ENCODE results near the gene FOXK1.
"Not testable (repeated sequence)": the region's sequence is repeated elsewhere in the genome, so short reads cannot be mapped to it uniquely, and the experiment has no call there.

Gene FOXK1

GRCh38 chr7:4683884-4684565, 1.9 kb downstream of the FOXK1 start:
- Histone ChIP-seq H3K36me3 (ENCODE audit: control insufficient read depth in 1 of 2, insufficient read depth in 2 of 2, low read length in 2 of 2) (peaks cover 4% of the 10 kb centered on the region in 2 donors), H3K27me3 (ENCODE audit: control insufficient read depth in 1 of 2, insufficient read depth in 2 of 2, low read length in 2 of 2) (no peaks in the 10 kb centered on the region), H3K9ac (ENCODE audit: low read depth in 1 of 2, low read length in 2 of 2) (peak overlapping the region; percentile 93 to 95), H3K9me3 (ENCODE audit: control insufficient read depth in 1 of 2, low read length in 2 of 2) (no peaks in the 10 kb centered on the region), H3K4me1 (ENCODE audit: control insufficient read depth in 1 of 2, insufficient read depth in 2 of 2, low read length in 2 of 2) (peaks cover 8 to 24% of the 10 kb centered on the region in 2 donors), H3K4me3 (ENCODE audit: low read depth in 1 of 2, low read length in 2 of 2) (peak overlapping the region; percentile 90 to 92), H3K27ac (ENCODE audit: low read depth, low read length) (peak overlapping the region; percentile 92)

GRCh38 chr7:4684846-4685245, 2.8 kb downstream of the FOXK1 start:
- H3K36me3 ChIP-seq (ENCODE audit: control insufficient read depth in 1 of 2, insufficient read depth in 2 of 2, low read length in 2 of 2), result peaks cover 4 to 7% of the 10 kb centered on the region in 2 donors
- H3K27me3 ChIP-seq (ENCODE audit: control insufficient read depth in 1 of 2, insufficient read depth in 2 of 2, low read length in 2 of 2), result no peaks in the 10 kb centered on the region
- H3K9ac ChIP-seq (ENCODE audit: low read depth in 1 of 2, low read length in 2 of 2), result peak overlapping the region; percentile 52 to 93
- peaks cover 8 to 24% of the 10 kb centered on the region in 2 donors for H3K4me1 ChIP-seq (ENCODE audit: control insufficient read depth in 1 of 2, insufficient read depth in 2 of 2, low read length in 2 of 2)
- H3K27ac ChIP-seq (ENCODE audit: low read depth, low read length), result no peak overlapping the region
- H3K4me3 ChIP-seq (ENCODE audit: low read depth in 1 of 2, low read length in 2 of 2), result peak overlapping the region in 1 of 2 donors; percentile 90
- no peaks in the 10 kb centered on the region for H3K9me3 ChIP-seq (ENCODE audit: control insufficient read depth in 1 of 2, low read length in 2 of 2)

- H3K4me1 ChIP-seq (ENCODE audit: control insufficient read depth in 1 of 2, insufficient read depth in 2 of 2, low read length in 2 of 2), result peaks cover 8 to 24% of the 10 kb centered on the region in 2 donors
- not testable (repeated sequence) for H3K9ac ChIP-seq (ENCODE audit: low read depth in 1 of 2, low read length in 2 of 2); H3K27ac ChIP-seq (ENCODE audit: low read depth, low read length)
These were observed 3.6 kb downstream of the FOXK1 start for GRCh38 chr7:4685676-4686075.

DNA sequence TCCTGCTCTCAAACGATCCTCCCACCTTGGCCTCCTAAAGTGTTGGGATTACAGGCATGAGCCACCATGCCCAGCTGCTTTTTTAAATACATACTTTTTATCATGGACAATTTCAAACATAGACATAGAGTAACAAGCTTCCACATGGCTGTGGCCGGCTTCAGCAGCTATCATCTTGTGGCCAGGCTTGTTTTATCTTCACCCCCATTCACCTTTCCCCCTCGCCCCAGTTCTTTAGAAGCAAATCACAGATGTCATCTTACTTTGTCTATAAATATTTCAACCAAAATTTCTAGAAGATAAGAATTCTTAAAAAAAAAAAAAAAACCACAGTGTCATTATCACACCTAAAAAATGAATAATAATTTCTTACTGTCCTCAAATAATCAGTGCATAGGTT, 5.9 kb downstream of the FOXK1 start:
- no peak overlapping the region for H3K4me3 ChIP-seq (ENCODE audit: low read depth in 1 of 2, low read length in 2 of 2)
- peaks cover 12 to 25% of the 10 kb centered on the region in 2 donors for H3K4me1 ChIP-seq (ENCODE audit: control insufficient read depth in 1 of 2, insufficient read depth in 2 of 2, low read length in 2 of 2)
- no peaks in the 10 kb centered on the region for H3K27me3 ChIP-seq (ENCODE audit: control insufficient read depth in 1 of 2, insufficient read depth in 2 of 2, low read length in 2 of 2)
- H3K9ac ChIP-seq (ENCODE audit: low read depth in 1 of 2, low read length in 2 of 2), result no peak overlapping the region
- H3K36me3 ChIP-seq (ENCODE audit: control insufficient read depth in 1 of 2, insufficient read depth in 2 of 2, low read length in 2 of 2), result peaks cover 4 to 8% of the 10 kb centered on the region in 2 donors
- H3K9me3 ChIP-seq (ENCODE audit: control insufficient read depth in 1 of 2, low read length in 2 of 2), result no peaks in the 10 kb centered on the region
- no peak overlapping the region for H3K27ac ChIP-seq (ENCODE audit: low read depth, low read length)

More at GRCh38 chr7:4685676-4686075, 3.6 kb downstream of the FOXK1 start:
- not testable (repeated sequence) for H3K36me3 ChIP-seq (ENCODE audit: control insufficient read depth in 1 of 2, insufficient read depth in 2 of 2, low read length in 2 of 2); H3K27me3 ChIP-seq (ENCODE audit: control insufficient read depth in 1 of 2, insufficient read depth in 2 of 2, low read length in 2 of 2); H3K9me3 ChIP-seq (ENCODE audit: control insufficient read depth in 1 of 2, low read length in 2 of 2); H3K4me3 ChIP-seq (ENCODE audit: low read depth in 1 of 2, low read length in 2 of 2)

DNA sequence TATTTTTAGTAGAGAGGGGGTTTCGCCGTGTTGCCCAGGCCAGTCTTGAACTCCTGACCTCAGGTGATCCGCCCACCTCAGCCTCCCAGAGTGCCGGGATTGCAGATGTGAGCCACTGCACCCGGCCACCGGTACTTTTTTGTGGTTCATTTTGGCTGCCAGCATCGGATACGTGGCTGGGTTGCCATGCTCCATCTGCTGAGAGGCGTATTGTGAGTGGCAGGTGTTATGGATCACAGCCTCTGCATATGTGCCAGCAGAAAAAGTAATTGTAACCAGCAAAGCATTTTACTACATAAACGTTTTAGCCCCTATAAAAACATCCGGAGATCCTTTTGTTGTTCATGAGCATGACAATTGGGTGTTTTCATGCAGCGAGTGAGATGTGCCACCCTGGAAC, 7.1 kb downstream of the FOXK1 start:
- Histone ChIP-seq H3K27ac (ENCODE audit: low read depth, low read length) (no peak overlapping the region), H3K4me3 (ENCODE audit: low read depth in 1 of 2, low read length in 2 of 2) (no peak overlapping the region), H3K4me1 (ENCODE audit: control insufficient read depth in 1 of 2, insufficient read depth in 2 of 2, low read length in 2 of 2) (peaks cover 12 to 13% of the 10 kb centered on the region in 2 donors), H3K27me3 (ENCODE audit: control insufficient read depth in 1 of 2, insufficient read depth in 2 of 2, low read length in 2 of 2) (no peaks in the 10 kb centered on the region), H3K36me3 (ENCODE audit: control insufficient read depth in 1 of 2, insufficient read depth in 2 of 2, low read length in 2 of 2) (peaks cover 4 to 8% of the 10 kb centered on the region in 2 donors), H3K9ac (ENCODE audit: low read depth in 1 of 2, low read length in 2 of 2) (no peak overlapping the region), H3K9me3 (ENCODE audit: control insufficient read depth in 1 of 2, low read length in 2 of 2) (no peaks in the 10 kb centered on the region)

DNA sequence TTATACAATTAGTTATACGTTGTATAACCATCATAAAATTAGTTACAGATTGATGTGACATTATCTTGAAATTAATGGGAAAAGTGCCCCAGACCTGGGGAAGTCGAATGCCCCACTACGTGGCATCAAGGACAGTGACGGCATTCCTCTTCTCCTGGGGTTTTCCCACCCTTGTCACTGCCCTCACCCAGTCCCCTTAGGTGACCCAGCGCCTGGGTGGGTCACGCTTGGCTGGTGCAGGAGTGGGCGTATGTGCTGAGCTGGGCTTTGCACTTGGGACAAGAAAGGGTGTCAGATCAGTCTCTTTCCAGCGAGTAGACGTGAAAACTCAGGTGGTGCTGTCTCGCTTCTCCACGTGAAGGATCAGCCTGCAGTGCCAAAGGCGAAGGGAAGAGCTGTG, 7.6 kb downstream of the FOXK1 start:
- no peaks in the 10 kb centered on the region for H3K27me3 ChIP-seq (ENCODE audit: control insufficient read depth in 1 of 2, insufficient read depth in 2 of 2, low read length in 2 of 2)
- no peaks in the 10 kb centered on the region for H3K9me3 ChIP-seq (ENCODE audit: control insufficient read depth in 1 of 2, low read length in 2 of 2)
- peaks cover 4 to 8% of the 10 kb centered on the region in 2 donors for H3K36me3 ChIP-seq (ENCODE audit: control insufficient read depth in 1 of 2, insufficient read depth in 2 of 2, low read length in 2 of 2)
- no peak overlapping the region for H3K27ac ChIP-seq (ENCODE audit: low read depth, low read length)
- no peak overlapping the region for H3K4me3 ChIP-seq (ENCODE audit: low read depth in 1 of 2, low read length in 2 of 2)
- no peak overlapping the region for H3K9ac ChIP-seq (ENCODE audit: low read depth in 1 of 2, low read length in 2 of 2)
- H3K4me1 ChIP-seq (ENCODE audit: control insufficient read depth in 1 of 2, insufficient read depth in 2 of 2, low read length in 2 of 2), result peaks cover 7 to 8% of the 10 kb centered on the region in 2 donors

DNA sequence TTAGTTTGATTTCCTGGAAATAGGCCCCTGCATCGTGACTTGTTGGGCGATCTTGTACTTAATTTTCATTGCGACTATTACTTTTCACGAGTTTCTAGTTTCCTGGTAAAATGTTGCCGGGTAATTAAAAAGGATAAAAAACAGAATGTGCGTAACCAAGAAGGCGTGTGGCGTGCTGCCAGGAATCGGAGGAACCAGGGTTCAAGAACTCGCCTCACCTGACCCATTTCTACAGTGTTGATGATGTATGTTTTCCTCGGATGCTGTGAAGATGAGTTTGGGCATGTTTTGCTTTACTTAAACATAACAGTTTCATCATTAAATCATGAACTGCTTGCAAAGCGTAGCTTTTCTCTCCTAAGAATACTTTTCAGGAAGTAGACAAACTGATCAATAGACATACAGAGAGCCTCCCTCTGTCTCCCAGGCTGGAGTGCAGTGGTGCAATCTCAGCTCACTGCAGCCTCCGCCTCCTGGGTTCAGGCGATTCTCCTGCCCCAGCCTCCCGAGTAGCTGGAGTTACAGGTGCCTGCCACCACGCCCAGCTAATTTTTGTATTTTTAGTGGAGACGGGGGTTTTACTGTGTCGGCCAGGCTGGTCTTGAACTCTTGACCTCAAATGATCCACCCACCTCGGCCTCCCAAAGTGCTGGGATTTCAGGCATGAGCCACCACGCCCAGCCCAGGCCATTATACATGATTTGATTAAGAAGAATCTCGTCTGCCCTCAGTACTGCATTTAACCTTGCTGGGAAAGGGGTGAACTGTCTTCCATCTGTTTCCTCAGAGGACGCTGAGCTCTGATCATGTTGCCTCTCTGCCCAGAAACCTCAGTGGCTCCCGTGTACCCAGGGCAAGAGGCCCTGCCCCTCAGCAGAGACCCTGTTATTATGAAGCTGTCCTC, 9.1 kb downstream of the FOXK1 start:
- Histone ChIP-seq H3K9me3 (ENCODE audit: control insufficient read depth in 1 of 2, low read length in 2 of 2) (no peaks in the 10 kb centered on the region), H3K9ac (ENCODE audit: low read depth in 1 of 2, low read length in 2 of 2) (no peak overlapping the region), H3K4me1 (ENCODE audit: control insufficient read depth in 1 of 2, insufficient read depth in 2 of 2, low read length in 2 of 2) (peaks cover 4% of the 10 kb centered on the region in 2 donors), H3K27ac (ENCODE audit: low read depth, low read length) (no peak overlapping the region), H3K4me3 (ENCODE audit: low read depth in 1 of 2, low read length in 2 of 2) (no peak overlapping the region), H3K36me3 (ENCODE audit: control insufficient read depth in 1 of 2, insufficient read depth in 2 of 2, low read length in 2 of 2) (peaks cover under 1 to 8% of the 10 kb centered on the region in 2 donors), H3K27me3 (ENCODE audit: control insufficient read depth in 1 of 2, insufficient read depth in 2 of 2, low read length in 2 of 2) (no peaks in the 10 kb centered on the region)

DNA sequence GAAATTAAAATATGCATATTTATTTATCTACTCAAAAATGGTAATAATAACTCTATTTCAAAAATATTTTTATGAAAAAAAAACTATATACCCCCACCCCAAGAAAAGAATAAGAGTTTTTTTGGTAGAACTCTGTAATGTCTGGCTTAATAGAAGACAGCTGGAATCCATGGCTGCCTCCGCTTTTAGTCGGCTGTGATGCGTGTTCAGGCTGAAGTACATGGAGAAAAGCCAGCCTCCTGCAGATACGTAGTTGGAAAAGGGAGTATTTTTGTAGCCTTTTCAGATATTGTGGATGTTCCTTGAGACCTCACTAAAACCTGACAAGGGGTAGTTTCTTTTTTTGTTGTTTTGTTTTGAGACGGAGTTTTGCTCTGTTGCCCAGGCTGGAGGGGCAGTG, 10.0 kb downstream of the FOXK1 start:
- no peak overlapping the region for H3K27ac ChIP-seq (ENCODE audit: low read depth, low read length)

GRCh38 chr7:4692622-4693021, 10.5 kb downstream of the FOXK1 start:
- not testable (repeated sequence) for H3K9me3 ChIP-seq (ENCODE audit: control insufficient read depth in 1 of 2, low read length in 2 of 2); H3K9ac ChIP-seq (ENCODE audit: low read depth in 1 of 2, low read length in 2 of 2); H3K27me3 ChIP-seq (ENCODE audit: control insufficient read depth in 1 of 2, insufficient read depth in 2 of 2, low read length in 2 of 2); H3K4me3 ChIP-seq (ENCODE audit: low read depth in 1 of 2, low read length in 2 of 2); H3K27ac ChIP-seq (ENCODE audit: low read depth, low read length); H3K36me3 ChIP-seq (ENCODE audit: control insufficient read depth in 1 of 2, insufficient read depth in 2 of 2, low read length in 2 of 2); H3K4me1 ChIP-seq (ENCODE audit: control insufficient read depth in 1 of 2, insufficient read depth in 2 of 2, low read length in 2 of 2)

More for the DNA sequence above, 10.0 kb downstream of the FOXK1 start:
- H3K4me1 ChIP-seq (ENCODE audit: control insufficient read depth in 1 of 2, insufficient read depth in 2 of 2, low read length in 2 of 2), result peaks cover 4% of the 10 kb centered on the region in 2 donors
- H3K9me3 ChIP-seq (ENCODE audit: control insufficient read depth in 1 of 2, low read length in 2 of 2), result no peaks in the 10 kb centered on the region
- no peaks in the 10 kb centered on the region for H3K27me3 ChIP-seq (ENCODE audit: control insufficient read depth in 1 of 2, insufficient read depth in 2 of 2, low read length in 2 of 2)
- no peak overlapping the region for H3K9ac ChIP-seq (ENCODE audit: low read depth in 1 of 2, low read length in 2 of 2)
- peaks cover 0 to 4% of the 10 kb centered on the region in 2 donors for H3K36me3 ChIP-seq (ENCODE audit: control insufficient read depth in 1 of 2, insufficient read depth in 2 of 2, low read length in 2 of 2)
- H3K4me3 ChIP-seq (ENCODE audit: low read depth in 1 of 2, low read length in 2 of 2), result no peak overlapping the region

GRCh38 chr7:4693152-4693551, 11.1 kb downstream of the FOXK1 start:
- Histone ChIP-seq H3K9ac (ENCODE audit: low read depth in 1 of 2, low read length in 2 of 2) (no peak overlapping the region), H3K27ac (ENCODE audit: low read depth, low read length) (no peak overlapping the region), H3K9me3 (ENCODE audit: control insufficient read depth in 1 of 2, low read length in 2 of 2) (no peaks in the 10 kb centered on the region), H3K36me3 (ENCODE audit: control insufficient read depth in 1 of 2, insufficient read depth in 2 of 2, low read length in 2 of 2) (peaks cover 0 to 4% of the 10 kb centered on the region in 2 donors), H3K4me3 (ENCODE audit: low read depth in 1 of 2, low read length in 2 of 2) (no peak overlapping the region), H3K4me1 (ENCODE audit: control insufficient read depth in 1 of 2, insufficient read depth in 2 of 2, low read length in 2 of 2) (peaks cover 4% of the 10 kb centered on the region in 2 donors), H3K27me3 (ENCODE audit: control insufficient read depth in 1 of 2, insufficient read depth in 2 of 2, low read length in 2 of 2) (no peaks in the 10 kb centered on the region)

All from duodenal mucosa (tissue), 2 donors.